ENCODE results near the gene OR6N2. TPM values are rescaled to one million over a fixed set of nuclear protein-coding genes. Genes with fewer than 3 reads are reported as not detected.

Gene OR6N2, protein sequence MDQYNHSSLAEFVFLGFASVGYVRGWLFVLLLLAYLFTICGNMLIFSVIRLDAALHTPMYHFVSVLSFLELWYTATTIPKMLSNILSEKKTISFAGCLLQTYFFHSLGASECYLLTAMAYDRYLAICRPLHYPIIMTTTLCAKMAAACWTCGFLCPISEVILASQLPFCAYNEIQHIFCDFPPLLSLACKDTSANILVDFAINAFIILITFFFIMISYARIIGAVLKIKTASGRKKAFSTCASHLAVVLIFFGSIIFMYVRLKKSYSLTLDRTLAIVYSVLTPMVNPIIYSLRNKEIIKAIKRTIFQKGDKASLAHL
- not detected for polyA plus RNA-seq (ENCODE audit: insufficient read length in 4 of 4)

DNA sequence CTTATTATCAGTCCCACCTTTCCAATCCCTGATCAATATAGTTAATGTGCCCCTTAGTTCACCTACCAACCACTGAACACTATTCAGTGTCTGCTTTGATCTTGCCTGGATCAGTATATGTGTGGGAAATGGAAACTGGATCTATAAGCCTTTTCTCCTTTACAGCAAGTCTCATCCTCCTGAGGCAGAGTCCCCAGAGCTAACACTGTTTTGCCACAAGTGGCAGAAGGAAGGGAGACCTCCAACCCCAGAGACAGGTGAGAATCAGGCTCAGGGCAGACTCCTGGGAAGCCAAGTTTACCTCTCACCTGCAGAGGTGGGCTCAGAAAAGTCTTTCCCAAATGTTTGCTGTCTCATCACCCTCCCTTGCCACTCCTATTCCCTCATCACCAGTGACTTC is at the start of gene OR6N2:
TSS of gene OR6N2 (minus strand) at position 101 of the 400 bp plus-strand sequence. CDS start 3,569 bp downstream, outside the sequence.
- no peak for DNase-seq (ENCODE audit: low read depth in 4 of 4, low spot score in 3 of 4)

DNA sequence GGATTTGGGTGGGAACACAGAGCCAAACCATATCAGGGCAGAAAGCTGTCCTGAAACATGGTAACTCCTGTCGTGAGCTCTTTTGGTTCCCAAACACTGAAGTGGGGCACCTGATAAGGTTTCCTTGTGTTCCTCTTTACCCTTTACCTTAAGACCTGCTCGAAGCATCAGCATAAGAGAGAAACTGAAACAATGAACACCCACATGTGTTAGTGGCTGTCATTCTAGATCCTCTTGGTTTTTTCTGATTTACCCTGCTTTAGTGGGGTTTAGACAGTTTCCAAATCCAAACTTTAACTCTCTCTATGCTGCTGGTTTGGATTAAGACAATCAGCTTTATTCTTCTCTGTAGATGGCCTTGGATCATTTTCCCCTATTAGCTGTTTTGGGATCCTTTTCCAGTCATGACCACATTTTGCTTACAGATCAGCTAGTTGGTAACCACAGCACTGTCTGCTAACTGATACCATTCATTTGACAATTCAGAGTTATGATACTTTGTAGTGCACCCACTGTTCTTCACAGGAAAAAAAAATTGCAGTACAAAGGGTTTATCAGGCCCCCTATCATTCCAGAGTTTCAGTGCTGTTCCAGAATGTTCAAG is 49.2 kb upstream of the OR6N2 start:
- no peak for DNase-seq (ENCODE audit: low read depth in 4 of 4, low spot score in 3 of 4)

DNA sequence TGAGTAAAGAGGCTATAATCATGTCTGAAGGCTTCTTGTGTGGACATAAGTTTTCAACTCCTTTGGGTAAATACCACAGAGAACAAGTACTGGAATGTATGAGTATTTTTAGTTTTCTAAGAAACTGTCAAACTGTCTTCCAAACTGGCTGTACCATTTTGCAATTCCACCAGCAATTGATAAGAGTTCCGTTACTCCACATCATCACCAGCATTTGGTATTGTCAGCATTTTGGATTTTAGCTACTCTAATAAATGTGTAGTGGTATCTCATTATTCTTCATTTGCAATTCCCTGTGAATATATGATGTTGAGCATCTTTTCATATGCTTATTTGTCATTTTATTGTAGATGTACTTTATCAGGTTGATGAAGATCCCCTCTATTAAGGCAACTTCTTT is 40.7 kb upstream of the OR6N2 start:
- DNase-seq (ENCODE audit: low read depth in 4 of 4, low spot score in 3 of 4): no peak

DNA sequence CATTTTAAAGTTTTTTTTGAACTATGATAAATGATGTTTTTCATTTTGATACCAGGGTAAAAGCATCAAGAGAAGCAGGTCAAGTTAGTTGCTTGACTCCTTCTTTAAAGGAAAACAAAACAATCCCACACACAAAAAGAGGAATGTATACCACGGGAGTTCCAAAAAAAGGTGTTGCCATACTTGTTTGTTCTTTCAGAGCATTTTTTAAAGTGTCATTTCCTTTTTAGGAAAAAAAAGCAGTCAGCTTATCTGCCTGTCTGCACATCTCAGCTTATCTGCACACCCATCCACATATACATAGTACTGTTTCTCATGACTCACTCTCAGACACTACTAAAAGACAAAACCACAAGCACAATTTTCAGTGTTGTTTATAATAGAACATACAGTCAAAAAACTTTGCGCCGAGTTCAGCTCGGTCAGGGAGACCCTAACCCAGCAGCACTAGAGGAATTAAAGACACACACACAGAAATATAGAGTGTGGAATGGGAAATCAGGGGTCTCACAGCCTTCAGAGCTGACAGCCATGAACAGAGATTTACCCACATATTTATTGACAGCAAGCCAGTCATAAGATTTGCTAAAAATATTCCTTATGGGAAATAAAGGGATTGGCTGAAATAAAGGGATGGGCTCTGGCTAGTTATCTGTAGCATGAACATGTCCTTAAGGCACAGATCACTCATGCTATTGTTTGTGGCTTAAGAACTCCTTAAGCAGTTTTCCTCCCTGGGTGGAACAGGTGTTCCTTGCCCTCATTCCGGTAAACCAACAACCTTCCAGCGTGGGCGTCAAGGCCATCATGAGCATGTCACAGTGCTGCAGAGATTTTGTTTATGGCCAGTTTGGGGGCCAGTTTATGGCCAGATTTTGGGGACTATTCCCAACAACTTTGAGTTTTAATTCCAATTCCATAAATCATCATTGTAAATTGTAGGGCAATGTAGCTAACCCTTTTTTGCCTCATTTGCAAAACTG is 38.7 kb upstream of the OR6N2 start:
- no peak for DNase-seq (ENCODE audit: low read depth in 4 of 4, low spot score in 3 of 4)

DNA sequence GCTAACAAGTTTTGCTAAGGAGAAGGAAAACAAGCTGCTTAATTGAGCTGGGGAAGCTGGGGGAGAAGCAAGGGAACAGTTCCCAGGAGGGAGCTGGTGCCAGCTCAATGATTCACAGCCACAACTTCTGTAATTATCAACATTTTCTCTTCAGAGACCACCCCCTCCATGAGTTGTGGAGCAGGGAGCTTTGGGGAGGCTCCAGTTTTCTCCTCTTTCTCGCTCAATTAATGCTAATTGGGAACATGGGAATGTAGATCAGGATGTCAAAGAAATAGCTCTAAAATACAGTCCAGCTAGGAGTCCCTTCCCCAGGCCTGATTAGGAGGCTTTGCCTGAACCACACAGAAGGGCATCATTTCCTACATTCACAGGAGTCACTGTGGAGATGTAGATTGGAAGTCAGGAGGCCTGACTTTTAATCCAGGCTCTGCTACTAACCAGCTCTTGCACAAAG is 38.0 kb upstream of the OR6N2 start:
- DNase-seq (ENCODE audit: low read depth in 4 of 4, low spot score in 3 of 4): no peak

DNA sequence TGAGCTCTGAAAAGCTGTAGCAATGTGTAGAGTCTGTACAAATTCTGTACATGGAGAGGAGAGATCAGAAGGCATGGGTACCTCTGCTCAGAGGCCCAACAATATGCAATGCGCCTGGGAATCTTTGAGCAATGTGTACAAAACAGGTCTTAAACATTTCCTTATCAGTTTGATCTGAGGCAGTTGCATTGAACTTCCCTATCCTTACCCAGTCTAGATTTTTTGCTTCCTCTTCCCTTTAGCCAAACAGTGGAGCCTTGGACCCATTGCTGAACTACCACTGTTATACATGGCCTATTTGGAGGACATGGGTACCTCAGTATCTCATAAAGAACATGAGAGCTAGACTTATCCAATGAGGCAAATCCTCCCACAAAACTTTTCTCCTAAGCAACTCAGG is 37.6 kb upstream of the OR6N2 start:
- DNase-seq (ENCODE audit: low read depth in 4 of 4, low spot score in 3 of 4): no peak

DNA sequence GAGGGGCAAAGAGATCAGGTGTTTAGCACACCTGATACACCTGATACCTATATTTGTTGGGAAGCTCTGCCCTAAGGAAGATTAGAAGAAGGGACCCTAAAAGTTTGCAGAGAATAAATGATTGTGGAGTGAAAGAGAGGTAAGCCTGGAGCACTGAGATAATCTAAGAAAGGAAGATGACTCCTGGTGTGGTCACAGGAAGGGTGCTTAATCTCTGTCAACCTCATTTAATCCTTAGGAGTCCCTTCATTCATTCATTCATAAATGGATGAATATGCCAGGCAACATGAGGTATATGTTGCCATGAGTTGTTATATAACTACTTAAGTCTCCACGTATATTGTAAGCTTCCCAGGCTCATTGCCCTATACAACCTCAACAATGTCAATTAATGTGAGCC is 34.0 kb upstream of the OR6N2 start:
- no peak for DNase-seq (ENCODE audit: low read depth in 4 of 4, low spot score in 3 of 4)

DNA sequence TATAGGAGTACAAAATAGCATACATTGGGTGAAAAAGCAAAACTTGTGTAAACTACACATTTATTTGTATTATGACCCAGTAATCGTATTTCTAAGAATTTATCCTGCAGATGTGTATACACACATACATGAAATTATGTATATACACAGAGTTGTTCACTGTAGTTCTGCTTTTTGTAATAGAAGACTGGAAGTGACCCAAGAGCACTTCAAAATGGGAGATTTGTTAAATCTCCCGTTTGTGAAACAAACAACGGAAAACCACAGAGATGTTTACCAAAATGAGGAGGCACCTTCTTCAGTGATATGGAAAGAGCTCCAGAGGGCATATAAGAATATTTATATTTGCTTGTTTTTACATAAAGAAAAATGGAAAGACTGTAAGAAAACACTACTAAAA is 32.2 kb upstream of the OR6N2 start:
- DNase-seq (ENCODE audit: low read depth in 4 of 4, low spot score in 3 of 4): no peak

DNA sequence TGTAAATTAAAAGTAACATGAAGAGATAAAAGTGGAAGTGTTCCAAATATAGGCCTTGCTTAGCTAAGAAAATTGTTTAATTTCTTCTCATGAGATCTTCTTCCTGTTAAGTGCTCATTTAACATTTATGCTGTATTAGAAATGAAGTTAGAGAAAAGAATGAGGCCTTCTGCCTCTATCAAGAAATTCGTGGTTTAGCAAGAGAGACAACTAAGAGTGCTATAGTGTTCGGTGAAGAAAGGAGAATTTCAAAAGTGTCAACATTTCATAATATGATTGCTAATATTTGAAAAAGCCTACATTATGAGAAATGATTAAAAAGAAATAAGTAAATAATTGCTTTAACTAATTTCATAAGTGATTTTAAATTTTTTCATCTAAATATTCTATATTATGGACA is 31.3 kb upstream of the OR6N2 start:
- DNase-seq (ENCODE audit: low read depth in 4 of 4, low spot score in 3 of 4): no peak

DNA sequence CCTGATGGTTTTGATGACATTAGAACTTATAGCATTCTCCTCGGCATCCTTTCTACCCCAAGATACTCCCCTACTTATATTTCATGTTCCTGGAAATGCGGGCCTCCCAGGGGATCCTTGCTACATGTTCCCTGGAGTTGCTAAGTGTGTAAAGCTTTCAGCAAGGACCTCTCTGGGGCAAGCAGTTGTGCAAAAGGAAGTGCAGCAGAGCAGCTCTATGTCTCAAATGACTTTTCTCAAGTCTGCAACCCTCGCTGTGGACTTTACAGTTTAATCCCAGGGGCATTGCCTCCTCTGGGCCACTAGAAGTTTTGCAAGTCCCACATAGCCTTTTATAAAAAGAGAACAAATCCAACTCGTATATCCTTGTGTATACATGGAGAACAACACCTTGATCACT is 29.3 kb upstream of the OR6N2 start:
- no peak for DNase-seq (ENCODE audit: low read depth in 4 of 4, low spot score in 3 of 4)

DNA sequence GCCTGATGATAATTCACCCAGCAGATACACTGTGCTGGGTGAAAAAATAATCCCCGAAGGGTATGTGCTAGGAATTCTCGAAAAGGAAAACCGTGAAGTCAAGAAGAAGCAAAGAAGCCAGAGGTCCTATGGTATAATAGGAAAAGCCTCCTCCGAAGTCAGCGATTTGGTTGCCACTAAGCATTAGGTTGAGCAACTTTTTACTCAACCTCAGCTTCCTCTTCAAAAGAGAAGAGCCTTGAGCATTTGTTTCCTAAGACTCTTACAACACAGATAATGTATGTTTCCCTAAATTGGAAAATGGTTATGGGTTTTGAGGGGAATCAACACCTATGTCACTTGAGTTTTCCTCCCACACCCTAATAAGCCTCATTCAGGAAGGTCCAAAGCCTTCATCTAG is 28.9 kb upstream of the OR6N2 start:
- DNase-seq (ENCODE audit: low read depth in 4 of 4, low spot score in 3 of 4): no peak

DNA sequence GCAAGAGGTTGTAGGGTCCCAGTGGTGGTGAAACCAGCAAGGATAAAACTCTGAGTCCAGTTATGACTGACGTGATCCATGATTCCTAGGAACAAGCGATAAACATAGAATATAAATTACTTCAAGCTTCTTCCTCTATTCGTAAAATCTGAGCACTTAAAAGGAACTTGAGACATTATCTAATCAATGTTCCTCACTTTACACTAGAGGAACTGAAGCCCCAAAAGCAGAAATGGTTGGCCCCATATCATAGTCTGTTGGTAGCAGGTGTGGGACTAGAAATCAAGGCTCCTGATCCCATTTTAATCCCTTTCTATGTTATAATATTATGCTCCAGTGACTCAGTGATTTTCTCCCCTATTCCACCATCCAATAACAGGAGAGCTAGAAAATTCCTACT is 28.3 kb upstream of the OR6N2 start:
- DNase-seq (ENCODE audit: low read depth in 4 of 4, low spot score in 3 of 4): no peak

DNA sequence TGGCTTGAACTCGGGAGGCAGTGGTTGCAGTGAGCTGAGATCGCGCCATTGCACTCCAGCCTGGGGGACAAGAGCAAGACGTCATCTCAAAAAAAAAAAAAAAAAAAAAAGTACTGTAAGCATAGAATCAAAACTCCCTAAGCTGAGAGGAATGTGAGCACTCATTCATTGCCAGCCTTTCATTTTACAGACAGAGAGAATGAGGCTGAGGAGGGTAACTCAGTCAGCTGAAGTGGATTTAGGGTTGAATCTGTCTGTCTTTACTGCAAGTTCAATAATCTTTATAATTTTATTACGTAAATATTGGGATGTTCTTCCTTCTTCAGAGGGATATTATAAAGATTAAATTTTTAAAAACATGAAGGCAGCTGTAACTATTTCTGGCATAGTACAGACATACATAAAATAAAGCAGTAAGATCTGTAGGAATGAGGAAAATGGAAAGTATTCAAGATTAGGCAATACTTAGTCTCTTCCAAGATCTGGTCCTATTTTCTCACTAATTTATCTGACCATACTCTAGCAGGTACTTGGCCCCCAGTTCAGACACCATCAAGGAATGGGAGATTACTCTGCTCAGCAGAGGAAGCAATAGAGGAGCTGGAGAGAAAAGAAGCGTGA is 26.0 kb upstream of the OR6N2 start:
- DNase-seq (ENCODE audit: low read depth in 4 of 4, low spot score in 3 of 4): no peak

DNA sequence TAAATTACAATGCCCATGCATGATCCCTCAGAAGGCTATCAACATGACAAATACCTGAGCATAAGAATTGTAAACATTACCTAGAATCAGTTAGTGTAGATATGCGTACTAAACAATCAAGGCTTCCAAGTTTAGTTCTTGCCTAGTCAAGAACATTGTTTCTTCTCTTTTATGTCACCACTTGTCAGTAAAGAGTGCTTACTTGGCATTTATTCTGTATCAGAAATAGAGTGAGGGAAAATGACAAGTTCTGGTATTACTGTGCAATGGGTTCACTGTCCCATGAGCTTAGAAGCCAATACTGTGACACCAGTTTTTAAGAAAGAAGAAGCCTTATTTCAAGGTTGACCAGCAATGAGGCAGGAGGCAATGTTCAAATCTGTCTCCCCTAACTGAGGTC is 22.7 kb upstream of the OR6N2 start:
- DNase-seq (ENCODE audit: low read depth in 4 of 4, low spot score in 3 of 4): no peak

DNA sequence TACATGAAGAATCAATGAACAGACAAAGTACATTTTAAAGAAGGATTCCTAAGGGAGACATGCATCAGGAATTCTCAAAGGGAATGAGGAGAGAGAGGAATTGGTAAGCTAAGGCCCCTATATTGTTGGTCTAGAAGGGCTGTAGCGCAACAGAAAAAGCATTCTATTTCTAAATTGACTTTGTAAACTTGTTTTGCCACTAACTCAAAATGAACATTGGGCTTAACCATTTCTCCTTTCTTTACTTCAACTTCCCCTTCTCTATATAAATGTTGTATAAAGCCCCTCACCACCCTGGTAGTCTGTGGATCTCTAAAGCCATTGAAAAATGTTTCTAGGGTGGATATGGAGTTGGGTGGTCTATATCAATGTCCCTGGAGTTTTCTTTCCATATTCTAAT is 20.4 kb upstream of the OR6N2 start:
- DNase-seq (ENCODE audit: low read depth in 4 of 4, low spot score in 3 of 4): no peak

DNA sequence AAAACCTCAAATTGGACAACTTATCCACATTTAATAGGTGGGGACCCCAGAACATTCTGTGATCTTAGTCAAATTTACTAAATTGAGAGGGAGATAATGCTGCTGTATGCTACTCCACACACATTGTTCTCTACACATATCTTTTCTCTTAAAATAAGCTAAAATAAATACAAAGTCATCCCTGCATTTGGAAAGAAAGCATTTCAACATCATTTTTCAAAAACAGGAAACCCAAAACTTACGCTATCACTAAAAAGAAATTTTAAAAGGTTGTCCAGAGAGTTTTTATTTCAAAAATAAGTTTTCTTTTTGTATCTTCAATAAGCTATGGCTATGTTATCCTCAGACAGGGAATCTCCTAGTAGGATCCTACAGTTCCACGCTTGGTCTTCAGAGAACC is 19.5 kb upstream of the OR6N2 start:
- no peak for DNase-seq (ENCODE audit: low read depth in 4 of 4, low spot score in 3 of 4)

DNA sequence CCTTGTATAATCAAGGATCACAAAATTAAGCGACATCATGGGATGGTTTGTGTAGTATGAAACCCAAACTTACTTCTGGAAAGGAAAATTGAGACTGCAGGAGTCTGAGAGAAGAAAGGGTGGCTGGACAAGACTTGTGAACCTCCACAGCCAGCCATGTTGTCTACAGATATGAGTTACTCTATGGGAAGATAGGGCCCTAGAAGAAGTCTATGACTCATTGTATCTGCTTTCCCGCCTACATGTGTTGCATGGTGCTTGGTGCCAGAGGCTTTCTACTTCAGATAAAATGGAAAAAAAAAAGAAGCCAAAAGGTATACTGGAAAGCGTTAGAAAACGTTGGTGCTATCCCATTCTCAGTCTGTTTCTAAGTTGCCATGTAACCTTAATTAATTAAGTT is 18.7 kb upstream of the OR6N2 start:
- DNase-seq (ENCODE audit: low read depth in 4 of 4, low spot score in 3 of 4): no peak

DNA sequence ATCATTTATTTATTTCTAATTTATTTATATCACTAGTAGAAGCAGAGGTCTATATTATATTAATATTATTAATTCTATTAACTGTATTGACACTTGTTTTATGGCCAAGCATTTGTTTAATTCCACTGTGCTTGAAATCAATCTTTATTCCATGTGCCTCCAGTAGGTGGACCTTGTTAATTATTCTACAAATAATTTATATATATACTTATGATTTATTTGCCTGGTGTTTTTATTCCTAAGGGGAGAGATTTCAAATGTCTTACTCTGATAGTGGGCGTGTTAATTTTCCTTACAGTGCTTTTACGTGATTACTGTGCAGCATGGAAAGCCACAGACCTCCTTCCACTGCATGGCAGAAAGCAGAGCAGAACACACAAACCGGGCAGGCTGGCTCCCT is 17.5 kb upstream of the OR6N2 start:
- DNase-seq (ENCODE audit: low read depth in 4 of 4, low spot score in 3 of 4): no peak

DNA sequence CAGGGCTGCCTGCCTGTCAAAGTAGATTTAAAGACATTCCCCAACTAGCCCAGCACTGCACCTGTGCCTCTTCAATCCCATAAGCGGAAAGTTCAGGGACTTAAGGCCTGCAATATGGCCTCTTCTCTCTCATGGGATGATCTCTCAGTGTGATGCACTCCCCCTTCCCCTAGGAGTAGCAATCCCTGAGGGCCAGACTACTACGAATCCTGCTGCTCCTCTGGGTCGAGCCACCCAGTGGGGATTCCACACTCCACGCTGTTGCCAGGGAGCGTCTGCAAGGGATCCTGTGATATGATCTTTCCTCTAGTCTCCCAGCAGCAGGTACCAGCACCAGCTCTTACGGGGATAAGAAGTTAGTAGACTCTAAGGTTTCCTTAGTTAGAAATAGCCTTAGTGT is 13.2 kb upstream of the OR6N2 start:
- DNase-seq (ENCODE audit: low read depth in 4 of 4, low spot score in 3 of 4): no peak

DNA sequence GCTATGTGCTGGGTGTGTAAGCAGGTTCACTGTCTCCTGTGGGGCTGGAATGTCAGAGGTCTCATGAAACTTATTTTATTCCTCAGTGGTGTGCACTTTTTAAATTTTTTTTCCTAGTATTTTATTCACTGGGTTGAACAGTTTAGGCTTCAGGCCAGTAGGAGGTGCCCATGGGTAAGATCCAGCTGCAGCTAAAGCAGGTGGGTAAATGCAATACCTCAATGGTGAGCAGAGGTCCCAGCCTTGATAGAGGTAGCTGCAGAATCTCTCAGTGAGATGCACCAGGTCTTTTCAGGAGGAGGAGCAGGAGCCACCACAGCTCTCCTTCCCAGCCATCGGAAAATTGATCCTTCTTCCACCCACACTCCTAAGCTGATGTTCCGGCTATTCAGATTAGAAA is 12.6 kb upstream of the OR6N2 start:
- DNase-seq (ENCODE audit: low read depth in 4 of 4, low spot score in 3 of 4): no peak
